Activated naive CD4-positive, alpha-beta T cell treated with anti-CD3 and anti-CD28 coated beads for 36 hours (primary cell): ENCODE results near the gene CNTN5. TPM values are rescaled to one million over a fixed set of nuclear protein-coding genes. Genes with fewer than 3 reads are reported as not detected.

Source experiments
- CTCF ChIA-PET: fragments of 350-600 bp; sonication (Branson Sonifier 250); formaldehyde crosslinking; loops from one replicate; lab custom pipeline; 2021; ENCODE audit warnings: antibody characterized with exemption; lab: Charles Lee
- DNase-seq: peaks from one replicate; pipeline ENCODE4 v3.0.0-alpha.2; 2020
- H3K27ac Mint-ChIP-seq: one replicate; pipeline ENCODE4 v1.8.0; 2021; ENCODE audit warnings: mild to moderate bottlenecking, mixed read lengths
- H3K27me3 Mint-ChIP-seq: one replicate; pipeline ENCODE4 v1.8.0; 2021; ENCODE audit warnings: low read depth, mixed read lengths
- H3K36me3 Mint-ChIP-seq: one replicate; pipeline ENCODE4 v1.8.0; 2021; ENCODE audit warnings: low read depth, mixed read lengths
- H3K4me1 Mint-ChIP-seq: one replicate; pipeline ENCODE4 v1.8.0; 2021; ENCODE audit warnings: low read depth, mixed read lengths
- H3K4me3 Mint-ChIP-seq: one replicate; pipeline ENCODE4 v1.8.0; 2021; ENCODE audit warnings: mild to moderate bottlenecking, moderate library complexity, mixed read lengths
- H3K9me3 Mint-ChIP-seq: one replicate; pipeline ENCODE4 v1.8.0; 2021; ENCODE audit warnings: mixed read lengths
- intact Hi-C: fragments of 100-400 bp; cut with micrococcal nuclease; formaldehyde crosslinking; loops from one replicate; pipeline ENCODE4 v1.15.1; 2023
- total RNA-seq, 2 experiments: library from RNA; stranded (reverse); gene quantifications; one replicate each; pipeline ENCODE4 v1.2.3, GENCODE V29; 2021

Gene CNTN5
- total RNA-seq, result not detected

GRCh38 chr11:99020352-99021225 is at the start of gene CNTN5:
CNTN5 (plus strand) TSS chr11:99020949.
- H3K27me3 Mint-ChIP-seq, result peaks cover 39% of the 10 kb centered on the region
- intact Hi-C loops, result loop anchor here (5.0 kb wide), 1 partner anchor 1912 kb away; no protein-coding TSS in a partner anchor
- H3K36me3 Mint-ChIP-seq, result no peaks in the 10 kb centered on the region
- CTCF ChIA-PET, result no interaction called here
- no peaks in the 10 kb centered on the region for H3K9me3 Mint-ChIP-seq
- peak; percentile 23 for DNase-seq
- peak within 1 kb of the TSS; percentile 61 for H3K4me3 Mint-ChIP-seq
- peaks cover 9% of the 10 kb centered on the region for H3K4me1 Mint-ChIP-seq
- no peak within 1 kb of the TSS for H3K27ac Mint-ChIP-seq

DNA sequence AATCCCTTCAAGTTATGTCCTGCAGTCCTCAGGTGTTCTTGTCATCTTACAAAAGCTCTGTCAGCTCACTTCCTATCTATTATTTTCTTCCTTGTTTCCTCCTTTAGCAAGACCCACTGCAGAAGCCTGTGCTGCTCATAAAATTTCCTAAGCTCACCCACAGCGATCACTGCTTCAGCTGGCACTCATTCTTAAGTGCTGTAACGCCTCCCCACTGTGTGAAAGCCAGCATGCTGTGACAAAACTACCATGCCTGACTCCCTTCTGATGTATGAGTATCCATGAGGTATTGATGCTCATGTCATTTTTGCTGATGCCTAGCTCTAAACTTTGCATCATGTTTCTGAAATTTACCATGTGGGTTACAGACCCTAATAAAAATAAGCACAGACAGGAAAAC is 41.5 kb upstream of the CNTN5 start:
- H3K36me3 Mint-ChIP-seq, result no peaks in the 10 kb centered on the region
- H3K4me3 Mint-ChIP-seq, result no peak overlapping the region
- DNase-seq, result no peak
- no peaks in the 10 kb centered on the region for H3K4me1 Mint-ChIP-seq
- H3K27me3 Mint-ChIP-seq, result no peaks in the 10 kb centered on the region
- intact Hi-C loops, result no loop called here
- no peak overlapping the region for H3K27ac Mint-ChIP-seq
- H3K9me3 Mint-ChIP-seq, result peaks cover 3% of the 10 kb centered on the region
- CTCF ChIA-PET, result no interaction called here

- Mint-ChIP-seq H3K9me3 (no peaks in the 10 kb centered on the region), H3K27me3 (peaks cover 27% of the 10 kb centered on the region), H3K4me3 (no peak overlapping the region), H3K36me3 (no peaks in the 10 kb centered on the region), H3K4me1 (peaks cover 9% of the 10 kb centered on the region), H3K27ac (no peak overlapping the region)
- DNase-seq, result no peak
- CTCF ChIA-PET, result interaction anchor here (0.6 to 1.6 kb wide), 13 partner anchors 9 to 1965 kb away, joined by 3 to 7 read pairs (median 4); no protein-coding TSS in a partner anchor
- intact Hi-C loops, result no loop called here
These were observed 4.9 kb upstream of the CNTN5 start for GRCh38 chr11:99015634-99016454.

GRCh38 chr11:99019696-99020095 is 1.1 kb upstream of the CNTN5 start:
- H3K36me3 Mint-ChIP-seq, result no peaks in the 10 kb centered on the region
- CTCF ChIA-PET, result no interaction called here
- peaks cover 9% of the 10 kb centered on the region for H3K4me1 Mint-ChIP-seq
- no peak for DNase-seq
- H3K27me3 Mint-ChIP-seq, result peaks cover 39% of the 10 kb centered on the region
- intact Hi-C loops, result loop anchor here (5.0 kb wide), 1 partner anchor 1913 kb away; no protein-coding TSS in a partner anchor
- H3K9me3 Mint-ChIP-seq, result no peaks in the 10 kb centered on the region
- H3K27ac Mint-ChIP-seq, result no peak overlapping the region
- no peak overlapping the region for H3K4me3 Mint-ChIP-seq

GRCh38 chr11:99037057-99037456 is 16.3 kb downstream of the CNTN5 start:
- Mint-ChIP-seq H3K36me3 (no peaks in the 10 kb centered on the region), H3K4me3 (no peak overlapping the region), H3K9me3 (no peaks in the 10 kb centered on the region)

DNA sequence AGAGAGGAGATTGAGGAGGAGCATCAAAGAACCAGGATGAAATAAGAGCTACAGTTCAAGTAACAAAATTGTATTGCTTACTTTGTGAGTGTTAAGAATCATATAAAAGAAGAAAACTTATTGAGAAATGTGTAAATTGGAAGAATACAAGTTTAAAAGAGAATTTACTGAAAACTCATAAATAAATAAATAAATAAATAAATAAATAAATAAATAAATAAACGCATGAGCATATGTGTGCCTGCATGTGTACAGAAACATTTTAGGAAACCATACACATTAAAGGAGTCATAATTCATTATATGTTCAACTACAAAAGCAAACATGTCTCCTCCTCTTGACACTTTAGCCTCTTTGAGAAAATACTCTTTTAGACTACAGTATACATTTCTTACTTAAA is 42.6 kb downstream of the CNTN5 start:
- CTCF ChIA-PET, result no interaction called here
- H3K27ac Mint-ChIP-seq, result no peak overlapping the region
- H3K36me3 Mint-ChIP-seq, result no peaks in the 10 kb centered on the region
- H3K27me3 Mint-ChIP-seq, result peaks cover 2% of the 10 kb centered on the region
- no peak for DNase-seq
- intact Hi-C loops, result no loop called here
- H3K9me3 Mint-ChIP-seq, result peaks cover 7% of the 10 kb centered on the region
- H3K4me1 Mint-ChIP-seq, result no peaks in the 10 kb centered on the region
- H3K4me3 Mint-ChIP-seq, result no peak overlapping the region

More at GRCh38 chr11:99037057-99037456, 16.3 kb downstream of the CNTN5 start:
- Mint-ChIP-seq H3K27ac (no peak overlapping the region), H3K4me1 (no peaks in the 10 kb centered on the region), H3K27me3 (no peaks in the 10 kb centered on the region)
- CTCF ChIA-PET, result no interaction called here
- DNase-seq, result no peak
- intact Hi-C loops, result no loop called here

GRCh38 chr11:99065121-99065520 is 44.4 kb downstream of the CNTN5 start:
- no peaks in the 10 kb centered on the region for H3K36me3 Mint-ChIP-seq
- H3K4me1 Mint-ChIP-seq, result peaks cover 3% of the 10 kb centered on the region
- CTCF ChIA-PET, result no interaction called here
- intact Hi-C loops, result no loop called here
- H3K27me3 Mint-ChIP-seq, result peaks cover 2% of the 10 kb centered on the region
- no peak overlapping the region for H3K27ac Mint-ChIP-seq
- no peak overlapping the region for H3K4me3 Mint-ChIP-seq
- peaks cover 7% of the 10 kb centered on the region for H3K9me3 Mint-ChIP-seq
- DNase-seq, result no peak

DNA sequence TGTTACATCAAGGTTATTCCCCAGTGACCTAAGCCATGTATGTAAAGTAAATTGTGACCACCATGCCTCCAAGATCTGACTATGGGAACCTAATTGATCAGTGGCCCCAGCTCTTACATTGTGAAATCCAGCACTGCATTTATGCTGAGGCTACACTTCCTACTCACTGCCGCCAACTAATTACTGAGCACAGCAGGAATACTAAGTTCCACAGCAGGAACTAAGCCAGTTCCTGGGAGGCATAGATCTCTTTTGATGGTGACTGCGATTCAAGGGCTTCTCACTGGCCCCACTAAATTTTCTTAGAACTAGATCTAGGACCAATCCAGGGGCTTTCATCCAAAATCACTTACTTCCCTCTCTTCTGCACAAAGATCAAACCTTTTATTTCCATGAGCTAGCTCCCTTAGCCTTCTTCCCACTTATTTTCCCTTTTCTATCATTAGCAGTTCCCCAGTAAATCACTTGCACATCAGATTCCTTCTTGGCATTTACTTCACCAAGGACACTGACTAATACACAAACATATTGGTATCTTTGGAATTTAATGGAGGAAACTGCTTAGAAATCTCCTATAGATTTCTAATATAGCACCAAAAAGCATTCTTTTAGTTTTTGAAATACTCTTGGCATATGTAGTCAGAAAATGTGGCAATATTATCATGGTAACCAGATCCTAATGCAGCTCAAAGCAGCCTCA is 46.0 kb downstream of the CNTN5 start:
- Mint-ChIP-seq H3K27me3 (peaks cover 2% of the 10 kb centered on the region), H3K27ac (no peak overlapping the region), H3K36me3 (no peaks in the 10 kb centered on the region), H3K4me3 (no peak overlapping the region), H3K4me1 (peaks cover 3% of the 10 kb centered on the region), H3K9me3 (peaks cover 2% of the 10 kb centered on the region)
- DNase-seq, result no peak
- intact Hi-C loops, result no loop called here
- CTCF ChIA-PET, result no interaction called here

GRCh38 chr11:99068832-99069231 is 48.1 kb downstream of the CNTN5 start:
- no peak for DNase-seq
- Mint-ChIP-seq H3K27me3 (peaks cover 2% of the 10 kb centered on the region), H3K9me3 (peaks cover 4% of the 10 kb centered on the region), H3K4me1 (peaks cover 3% of the 10 kb centered on the region), H3K36me3 (no peaks in the 10 kb centered on the region), H3K27ac (no peak overlapping the region), H3K4me3 (no peak overlapping the region)
- intact Hi-C loops, result no loop called here
- CTCF ChIA-PET, result no interaction called here

- H3K27me3 Mint-ChIP-seq, result peaks cover 2% of the 10 kb centered on the region
- intact Hi-C loops, result no loop called here
- H3K27ac Mint-ChIP-seq, result no peak overlapping the region
- H3K4me1 Mint-ChIP-seq, result peaks cover 3% of the 10 kb centered on the region
- no peaks in the 10 kb centered on the region for H3K36me3 Mint-ChIP-seq
- H3K9me3 Mint-ChIP-seq, result peaks cover 4% of the 10 kb centered on the region
- no peak overlapping the region for H3K4me3 Mint-ChIP-seq
- DNase-seq, result no peak
- CTCF ChIA-PET, result interaction anchor here (0.8 kb wide), 1 partner anchor 506 kb away, joined by 4 read pairs; no protein-coding TSS in a partner anchor
These were observed 49.2 kb downstream of the CNTN5 start for GRCh38 chr11:99069856-99070444.

DNA sequence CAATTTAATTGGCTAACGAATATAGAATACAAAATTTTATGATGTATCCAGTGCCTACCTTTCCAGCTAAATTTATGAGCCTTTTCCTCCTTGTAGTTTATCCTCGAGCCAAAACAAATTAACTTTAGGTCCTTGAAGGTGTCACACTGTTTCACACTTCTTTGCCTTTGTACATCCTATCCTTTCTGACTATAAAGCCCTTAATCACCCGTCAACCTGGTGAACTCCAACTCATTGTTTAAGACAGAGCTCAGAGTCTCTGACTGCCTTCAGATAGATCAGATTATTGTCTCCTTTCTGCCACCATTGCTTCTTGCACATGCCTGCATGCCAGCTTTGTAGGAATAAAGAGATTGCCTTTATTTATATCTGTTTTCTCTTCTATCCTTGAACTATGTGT is 58.8 kb downstream of the CNTN5 start:
- intact Hi-C loops, result no loop called here
- Mint-ChIP-seq H3K36me3 (no peaks in the 10 kb centered on the region), H3K9me3 (peaks cover 4% of the 10 kb centered on the region), H3K4me3 (no peak overlapping the region), H3K27me3 (no peaks in the 10 kb centered on the region), H3K4me1 (no peaks in the 10 kb centered on the region), H3K27ac (no peak overlapping the region)
- DNase-seq, result no peak
- CTCF ChIA-PET, result no interaction called here

- Mint-ChIP-seq H3K4me3 (no peak overlapping the region), H3K27me3 (no peaks in the 10 kb centered on the region), H3K4me1 (no peaks in the 10 kb centered on the region), H3K36me3 (no peaks in the 10 kb centered on the region), H3K27ac (no peak overlapping the region), H3K9me3 (peaks cover 4% of the 10 kb centered on the region)
- CTCF ChIA-PET, result no interaction called here
- intact Hi-C loops, result no loop called here
- no peak for DNase-seq
These were observed 59.4 kb downstream of the CNTN5 start for GRCh38 chr11:99080154-99080553.
